ENCODE data around the gene CRADD.
"Not testable (repeated sequence)": the region's sequence is repeated elsewhere in the genome, so short reads cannot be mapped to it uniquely, and the experiment has no call there.

The CRADD gene

DNA sequence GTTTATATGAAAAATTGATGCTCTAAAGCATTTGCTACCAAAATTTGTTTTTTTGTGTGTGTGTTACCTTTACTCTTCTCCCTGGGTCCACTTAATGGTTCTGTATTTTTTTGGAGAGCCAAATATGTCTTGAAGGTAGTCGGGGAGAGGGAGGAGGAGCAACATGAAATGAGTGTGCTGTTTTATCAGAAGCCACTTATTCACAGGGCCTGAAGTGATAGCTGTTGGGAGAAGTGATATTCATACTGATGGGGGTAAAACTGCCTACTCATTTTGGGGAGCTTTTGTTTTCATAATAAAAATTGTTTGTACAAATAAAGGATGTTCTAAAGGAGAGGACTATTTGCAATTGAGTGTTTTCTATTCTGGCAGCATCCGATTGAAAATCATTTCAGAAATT, 29.2 kb downstream of the CRADD start:
- H3K9me3 ChIP-seq (ENCODE audit: control insufficient read depth in 2 of 2, low read length in 2 of 2), result peaks cover 0 to 7% of the 10 kb centered on the region in 2 donors
- no peaks in the 10 kb centered on the region for H3K36me3 ChIP-seq (ENCODE audit: control insufficient read depth in 2 of 2, insufficient read depth in 2 of 2, low read length in 2 of 2)
- H3K9ac ChIP-seq (ENCODE audit: low read length in 2 of 2), result no peak overlapping the region
- H3K27ac ChIP-seq (ENCODE audit: low read length), result no peak overlapping the region
- peaks cover 5% of the 10 kb centered on the region for H3K4me1 ChIP-seq (ENCODE audit: control insufficient read depth, insufficient read depth, low read length)
- no peaks in the 10 kb centered on the region for H3K27me3 ChIP-seq (ENCODE audit: control insufficient read depth in 1 of 2, insufficient read depth in 2 of 2, low read length in 2 of 2)
- H3K4me3 ChIP-seq (ENCODE audit: low read length in 2 of 2), result no peak overlapping the region

DNA sequence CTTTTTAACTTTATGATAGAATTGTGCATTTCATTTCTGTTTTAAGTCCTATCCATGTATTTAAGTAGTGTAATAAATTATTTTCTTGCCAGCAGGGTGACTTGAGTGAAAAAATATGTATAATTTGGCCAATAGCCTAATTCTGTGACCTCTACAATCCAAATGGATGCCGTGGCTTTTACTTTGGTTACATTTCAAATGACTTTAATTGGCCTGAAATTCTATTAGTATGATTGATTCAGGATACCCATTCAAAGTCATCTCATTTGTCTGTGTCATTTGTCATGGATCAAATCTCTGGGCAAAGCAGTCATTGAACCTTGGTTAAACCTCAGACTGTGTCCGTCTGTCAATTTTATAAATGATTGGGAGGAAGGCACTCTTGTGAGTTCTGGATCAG, 29.6 kb downstream of the CRADD start:
- Histone ChIP-seq H3K27ac (ENCODE audit: low read length) (no peak overlapping the region), H3K27me3 (ENCODE audit: control insufficient read depth in 1 of 2, insufficient read depth in 2 of 2, low read length in 2 of 2) (no peaks in the 10 kb centered on the region), H3K9me3 (ENCODE audit: control insufficient read depth in 2 of 2, low read length in 2 of 2) (peaks cover 0 to 7% of the 10 kb centered on the region in 2 donors), H3K9ac (ENCODE audit: low read length in 2 of 2) (no peak overlapping the region), H3K36me3 (ENCODE audit: control insufficient read depth in 2 of 2, insufficient read depth in 2 of 2, low read length in 2 of 2) (no peaks in the 10 kb centered on the region), H3K4me3 (ENCODE audit: low read length in 2 of 2) (no peak overlapping the region), H3K4me1 (ENCODE audit: control insufficient read depth, insufficient read depth, low read length) (peaks cover 5% of the 10 kb centered on the region)

DNA sequence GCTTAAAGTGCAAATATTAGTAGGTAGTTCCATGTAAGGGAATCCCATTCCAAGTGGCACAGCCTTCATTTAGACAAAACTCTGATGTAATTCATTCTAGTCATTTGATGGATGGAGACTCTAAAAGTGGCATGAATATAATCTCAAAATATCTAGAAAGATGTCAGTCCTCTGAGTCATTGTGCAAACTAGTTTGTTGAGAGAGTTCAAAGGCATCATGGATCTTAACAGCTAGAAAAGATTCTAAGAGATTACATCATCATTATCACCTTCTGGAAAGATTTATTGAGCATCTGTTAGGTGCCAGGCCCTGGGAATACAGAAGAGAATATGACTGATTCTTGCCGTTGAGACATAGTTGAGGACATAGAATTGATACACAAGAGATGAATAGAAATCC, 30.7 kb downstream of the CRADD start:
- no peak overlapping the region for H3K27ac ChIP-seq (ENCODE audit: low read length)
- peaks cover 0 to 7% of the 10 kb centered on the region in 2 donors for H3K9me3 ChIP-seq (ENCODE audit: control insufficient read depth in 2 of 2, low read length in 2 of 2)
- no peaks in the 10 kb centered on the region for H3K36me3 ChIP-seq (ENCODE audit: control insufficient read depth in 2 of 2, insufficient read depth in 2 of 2, low read length in 2 of 2)
- H3K9ac ChIP-seq (ENCODE audit: low read length in 2 of 2), result no peak overlapping the region
- H3K4me1 ChIP-seq (ENCODE audit: control insufficient read depth, insufficient read depth, low read length), result peaks cover 1% of the 10 kb centered on the region
- no peaks in the 10 kb centered on the region for H3K27me3 ChIP-seq (ENCODE audit: control insufficient read depth in 1 of 2, insufficient read depth in 2 of 2, low read length in 2 of 2)
- no peak overlapping the region for H3K4me3 ChIP-seq (ENCODE audit: low read length in 2 of 2)

DNA sequence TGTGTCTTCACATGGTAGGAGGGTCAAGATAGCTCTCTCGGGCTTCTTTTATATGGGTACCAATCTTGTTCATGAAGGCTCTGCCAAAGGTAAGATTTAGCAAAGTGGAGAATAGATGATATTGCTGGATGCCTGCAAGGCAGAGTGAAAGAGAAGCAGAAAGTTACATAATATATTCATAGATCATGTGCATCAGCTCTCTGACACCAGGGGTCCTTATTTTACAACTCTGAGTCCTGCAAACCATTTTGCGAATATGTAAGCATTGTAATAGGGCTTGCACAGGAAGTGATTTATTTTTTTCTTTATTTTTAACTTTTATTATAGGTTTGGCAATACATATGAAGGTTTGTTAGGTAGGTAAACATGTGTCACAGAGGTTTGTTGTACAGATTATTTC, 31.8 kb downstream of the CRADD start:
- no peaks in the 10 kb centered on the region for H3K36me3 ChIP-seq (ENCODE audit: control insufficient read depth in 2 of 2, insufficient read depth in 2 of 2, low read length in 2 of 2)
- no peak overlapping the region for H3K27ac ChIP-seq (ENCODE audit: low read length)
- H3K4me3 ChIP-seq (ENCODE audit: low read length in 2 of 2), result no peak overlapping the region
- no peaks in the 10 kb centered on the region for H3K27me3 ChIP-seq (ENCODE audit: control insufficient read depth in 1 of 2, insufficient read depth in 2 of 2, low read length in 2 of 2)
- H3K9ac ChIP-seq (ENCODE audit: low read length in 2 of 2), result no peak overlapping the region
- H3K9me3 ChIP-seq (ENCODE audit: control insufficient read depth in 2 of 2, low read length in 2 of 2), result peaks cover 0 to 7% of the 10 kb centered on the region in 2 donors
- no peaks in the 10 kb centered on the region for H3K4me1 ChIP-seq (ENCODE audit: control insufficient read depth, insufficient read depth, low read length)

DNA sequence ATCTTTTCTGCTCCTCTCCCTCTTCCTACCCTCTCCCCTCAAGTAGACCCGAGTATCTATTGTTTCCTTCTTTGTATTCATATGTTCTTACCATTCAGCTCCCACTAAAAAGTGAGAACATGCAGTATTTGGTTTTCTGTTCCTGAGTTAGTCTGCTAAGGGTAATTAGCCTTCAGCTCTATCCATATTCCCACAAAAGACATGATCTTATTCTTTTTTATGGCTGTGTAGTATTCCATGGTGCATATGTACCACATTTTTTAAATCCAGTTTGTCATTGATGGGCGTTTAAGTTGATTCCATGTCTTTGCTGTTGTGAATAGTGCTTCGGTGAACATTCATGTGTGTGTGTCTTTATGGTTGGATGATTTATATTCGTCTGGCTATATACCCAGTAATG, 32.2 kb downstream of the CRADD start:
- Histone ChIP-seq H3K36me3 (ENCODE audit: control insufficient read depth in 2 of 2, insufficient read depth in 2 of 2, low read length in 2 of 2) (no peaks in the 10 kb centered on the region), H3K27me3 (ENCODE audit: control insufficient read depth in 1 of 2, insufficient read depth in 2 of 2, low read length in 2 of 2) (no peaks in the 10 kb centered on the region), H3K9ac (ENCODE audit: low read length in 2 of 2) (no peak overlapping the region), H3K27ac (ENCODE audit: low read length) (no peak overlapping the region), H3K4me3 (ENCODE audit: low read length in 2 of 2) (no peak overlapping the region), H3K9me3 (ENCODE audit: control insufficient read depth in 2 of 2, low read length in 2 of 2) (peaks cover 0 to 7% of the 10 kb centered on the region in 2 donors), H3K4me1 (ENCODE audit: control insufficient read depth, insufficient read depth, low read length) (no peaks in the 10 kb centered on the region)

DNA sequence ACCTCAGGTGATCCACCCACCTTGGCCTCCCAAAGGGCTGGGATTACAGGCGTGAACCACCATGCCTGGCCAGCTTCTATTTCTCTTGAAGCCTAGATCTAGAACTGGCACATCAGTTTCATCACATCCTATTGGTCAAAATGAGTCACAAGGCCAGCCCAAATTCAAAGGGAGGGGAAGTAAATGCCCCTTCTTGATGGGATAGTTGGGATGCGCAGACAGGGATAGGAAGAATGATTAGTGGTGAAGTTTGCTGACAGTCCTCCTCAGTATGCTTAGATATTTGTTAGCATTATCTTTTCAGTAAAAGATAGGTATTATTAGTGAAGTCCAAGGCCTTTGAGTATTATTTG, 33.4 kb downstream of the CRADD start:
- H3K9me3 ChIP-seq (ENCODE audit: control insufficient read depth in 2 of 2, low read length in 2 of 2), result peaks cover 0 to 7% of the 10 kb centered on the region in 2 donors
- H3K4me1 ChIP-seq (ENCODE audit: control insufficient read depth, insufficient read depth, low read length), result no peaks in the 10 kb centered on the region
- H3K9ac ChIP-seq (ENCODE audit: low read length in 2 of 2), result no peak overlapping the region
- no peak overlapping the region for H3K27ac ChIP-seq (ENCODE audit: low read length)
- no peaks in the 10 kb centered on the region for H3K27me3 ChIP-seq (ENCODE audit: control insufficient read depth in 1 of 2, insufficient read depth in 2 of 2, low read length in 2 of 2)
- H3K36me3 ChIP-seq (ENCODE audit: control insufficient read depth in 2 of 2, insufficient read depth in 2 of 2, low read length in 2 of 2), result no peaks in the 10 kb centered on the region
- no peak overlapping the region for H3K4me3 ChIP-seq (ENCODE audit: low read length in 2 of 2)

DNA sequence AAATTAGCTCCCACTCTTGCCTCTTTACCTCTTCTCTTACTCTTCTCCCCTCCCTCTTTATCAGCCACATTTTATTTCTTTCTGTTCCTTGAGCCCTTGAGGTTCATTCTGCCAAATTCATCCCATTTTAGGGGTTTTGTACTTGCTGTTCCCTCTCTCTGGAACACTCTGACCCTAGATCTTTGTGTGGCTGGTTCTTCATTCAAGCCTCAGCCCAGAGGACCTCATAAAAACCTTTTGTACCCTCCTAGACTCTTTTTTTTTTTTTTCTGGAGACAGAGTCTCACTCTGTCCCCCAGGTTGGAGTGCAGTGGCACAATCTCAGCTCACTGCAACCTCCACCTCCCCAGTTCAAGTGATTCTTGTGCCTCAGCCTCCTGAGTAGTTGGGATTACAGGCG, 34.3 kb downstream of the CRADD start:
- H3K27ac ChIP-seq (ENCODE audit: low read length); H3K9me3 ChIP-seq (ENCODE audit: control insufficient read depth in 2 of 2, low read length in 2 of 2); H3K36me3 ChIP-seq (ENCODE audit: control insufficient read depth in 2 of 2, insufficient read depth in 2 of 2, low read length in 2 of 2); H3K4me1 ChIP-seq (ENCODE audit: control insufficient read depth, insufficient read depth, low read length); H3K9ac ChIP-seq (ENCODE audit: low read length in 2 of 2); H3K27me3 ChIP-seq (ENCODE audit: control insufficient read depth in 1 of 2, insufficient read depth in 2 of 2, low read length in 2 of 2); H3K4me3 ChIP-seq (ENCODE audit: low read length in 2 of 2): not testable (repeated sequence)

DNA sequence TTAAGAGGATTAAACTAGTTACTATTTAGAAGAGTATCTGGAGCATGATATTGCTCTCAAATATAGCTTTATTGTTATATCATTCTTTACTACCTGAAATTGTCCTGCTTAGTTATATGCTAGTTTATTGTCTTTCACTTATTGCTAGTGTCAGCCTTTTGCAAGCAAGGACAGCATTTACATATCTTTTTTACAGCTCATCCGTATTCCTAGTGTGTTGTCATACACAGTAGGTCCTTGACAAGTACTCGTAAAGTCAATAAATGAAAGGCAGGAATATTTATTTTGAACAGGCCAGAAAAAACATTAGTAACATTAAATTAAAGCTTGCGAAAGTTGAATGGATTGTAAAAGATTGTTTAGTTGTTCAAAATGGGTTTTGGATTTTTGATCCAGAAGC, 35.0 kb downstream of the CRADD start:
- Histone ChIP-seq H3K4me1 (ENCODE audit: control insufficient read depth, insufficient read depth, low read length) (no peaks in the 10 kb centered on the region), H3K4me3 (ENCODE audit: low read length in 2 of 2) (no peak overlapping the region), H3K27me3 (ENCODE audit: control insufficient read depth in 1 of 2, insufficient read depth in 2 of 2, low read length in 2 of 2) (no peaks in the 10 kb centered on the region), H3K9me3 (ENCODE audit: control insufficient read depth in 2 of 2, low read length in 2 of 2) (peaks cover 0 to 7% of the 10 kb centered on the region in 2 donors), H3K36me3 (ENCODE audit: control insufficient read depth in 2 of 2, insufficient read depth in 2 of 2, low read length in 2 of 2) (no peaks in the 10 kb centered on the region), H3K27ac (ENCODE audit: low read length) (no peak overlapping the region), H3K9ac (ENCODE audit: low read length in 2 of 2) (no peak overlapping the region)

DNA sequence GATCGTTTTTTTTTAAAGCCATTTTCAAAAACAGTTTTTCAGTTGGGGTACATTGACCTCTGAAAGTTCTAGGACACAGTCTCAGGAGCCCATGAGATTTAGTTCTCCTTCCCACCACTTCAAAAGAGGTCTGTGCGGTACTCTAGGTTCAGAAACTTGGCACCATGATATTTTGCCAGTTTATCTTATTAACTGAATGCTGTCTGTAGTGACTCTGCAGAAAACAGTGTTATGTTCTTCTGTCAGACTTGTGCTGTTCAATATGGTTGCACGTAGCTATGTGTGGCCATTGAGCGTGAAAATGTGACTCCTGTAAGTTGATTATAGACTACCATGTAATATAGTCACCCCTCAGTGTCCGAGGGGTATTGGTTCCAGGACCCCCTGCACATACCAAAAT, 35.9 kb downstream of the CRADD start:
- no peak overlapping the region for H3K27ac ChIP-seq (ENCODE audit: low read length)
- no peaks in the 10 kb centered on the region for H3K4me1 ChIP-seq (ENCODE audit: control insufficient read depth, insufficient read depth, low read length)
- peaks cover 0 to 7% of the 10 kb centered on the region in 2 donors for H3K9me3 ChIP-seq (ENCODE audit: control insufficient read depth in 2 of 2, low read length in 2 of 2)
- no peaks in the 10 kb centered on the region for H3K36me3 ChIP-seq (ENCODE audit: control insufficient read depth in 2 of 2, insufficient read depth in 2 of 2, low read length in 2 of 2)
- no peak overlapping the region for H3K9ac ChIP-seq (ENCODE audit: low read length in 2 of 2)
- H3K4me3 ChIP-seq (ENCODE audit: low read length in 2 of 2), result no peak overlapping the region
- H3K27me3 ChIP-seq (ENCODE audit: control insufficient read depth in 1 of 2, insufficient read depth in 2 of 2, low read length in 2 of 2), result no peaks in the 10 kb centered on the region

DNA sequence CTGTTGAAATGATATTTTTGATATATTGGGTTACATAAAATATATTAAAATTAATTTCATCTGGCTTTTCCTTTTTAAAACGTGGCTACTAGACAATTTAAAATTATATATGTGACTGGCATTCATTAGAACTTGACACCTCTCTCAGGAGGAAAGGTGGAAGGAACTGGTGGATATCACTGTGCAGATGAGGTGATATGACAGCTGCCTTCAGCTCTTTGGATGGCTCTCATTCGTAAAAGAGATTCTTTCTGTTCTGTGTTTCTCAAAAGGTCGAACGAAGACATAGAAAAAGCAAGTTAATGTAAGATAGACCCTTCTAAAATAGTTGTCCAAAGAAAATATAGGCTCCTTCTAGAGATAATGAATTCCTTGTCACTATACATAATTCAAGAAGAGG, 36.6 kb downstream of the CRADD start:
- Histone ChIP-seq H3K4me1 (ENCODE audit: control insufficient read depth, insufficient read depth, low read length) (no peaks in the 10 kb centered on the region), H3K9me3 (ENCODE audit: control insufficient read depth in 2 of 2, low read length in 2 of 2) (peaks cover 0 to 7% of the 10 kb centered on the region in 2 donors), H3K27me3 (ENCODE audit: control insufficient read depth in 1 of 2, insufficient read depth in 2 of 2, low read length in 2 of 2) (no peaks in the 10 kb centered on the region), H3K4me3 (ENCODE audit: low read length in 2 of 2) (no peak overlapping the region), H3K9ac (ENCODE audit: low read length in 2 of 2) (no peak overlapping the region), H3K36me3 (ENCODE audit: control insufficient read depth in 2 of 2, insufficient read depth in 2 of 2, low read length in 2 of 2) (no peaks in the 10 kb centered on the region), H3K27ac (ENCODE audit: low read length) (no peak overlapping the region)

DNA sequence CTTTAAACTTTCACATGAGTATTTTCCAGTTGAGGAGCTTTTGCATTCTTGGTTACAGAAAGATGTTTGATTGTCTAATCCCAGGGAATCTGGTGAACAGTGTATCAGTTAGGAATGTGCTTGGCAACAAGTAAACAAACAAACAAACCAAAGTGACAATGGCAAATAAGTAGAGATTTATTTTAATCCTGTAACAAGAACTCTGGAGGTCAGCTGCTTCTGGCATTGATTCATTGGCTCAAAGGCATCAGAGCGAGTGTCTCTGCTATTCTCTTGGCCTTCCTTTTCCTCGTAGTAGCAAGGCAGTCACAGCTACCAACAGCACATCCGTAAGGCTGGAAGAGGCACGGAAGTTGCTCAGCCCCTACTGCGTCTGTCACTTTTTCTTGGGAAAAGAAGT, 37.2 kb downstream of the CRADD start:
- Histone ChIP-seq H3K27me3 (ENCODE audit: control insufficient read depth in 1 of 2, insufficient read depth in 2 of 2, low read length in 2 of 2) (no peaks in the 10 kb centered on the region), H3K9me3 (ENCODE audit: control insufficient read depth in 2 of 2, low read length in 2 of 2) (peaks cover 0 to 7% of the 10 kb centered on the region in 2 donors), H3K9ac (ENCODE audit: low read length in 2 of 2) (no peak overlapping the region), H3K27ac (ENCODE audit: low read length) (no peak overlapping the region), H3K36me3 (ENCODE audit: control insufficient read depth in 2 of 2, insufficient read depth in 2 of 2, low read length in 2 of 2) (no peaks in the 10 kb centered on the region), H3K4me1 (ENCODE audit: control insufficient read depth, insufficient read depth, low read length) (no peaks in the 10 kb centered on the region), H3K4me3 (ENCODE audit: low read length in 2 of 2) (no peak overlapping the region)

DNA sequence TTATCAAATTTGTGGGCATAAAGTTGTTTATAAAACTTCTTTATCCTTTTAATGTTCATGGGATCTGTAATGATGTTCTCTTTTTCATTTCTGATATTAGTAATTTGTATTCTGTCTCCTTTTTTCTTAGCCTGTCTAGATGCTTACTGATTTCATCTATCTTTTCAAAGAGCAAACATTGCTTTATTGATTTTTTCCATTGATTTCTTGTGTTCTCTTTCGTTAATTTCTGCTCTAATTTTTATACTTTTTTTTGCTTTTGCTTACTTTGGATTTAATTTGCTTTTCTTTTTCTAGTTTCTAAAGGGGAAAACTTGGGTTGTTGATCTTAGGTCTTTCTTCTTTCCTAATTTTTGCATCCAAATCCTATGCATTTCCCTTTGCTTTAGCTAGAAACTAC, 42.5 kb downstream of the CRADD start:
- H3K4me3 ChIP-seq (ENCODE audit: low read length in 2 of 2), result no peak overlapping the region
- no peaks in the 10 kb centered on the region for H3K36me3 ChIP-seq (ENCODE audit: control insufficient read depth in 2 of 2, insufficient read depth in 2 of 2, low read length in 2 of 2)
- H3K9ac ChIP-seq (ENCODE audit: low read length in 2 of 2), result no peak overlapping the region
- H3K4me1 ChIP-seq (ENCODE audit: control insufficient read depth, insufficient read depth, low read length), result no peaks in the 10 kb centered on the region
- no peaks in the 10 kb centered on the region for H3K27me3 ChIP-seq (ENCODE audit: control insufficient read depth in 1 of 2, insufficient read depth in 2 of 2, low read length in 2 of 2)
- no peaks in the 10 kb centered on the region for H3K9me3 ChIP-seq (ENCODE audit: control insufficient read depth in 2 of 2, low read length in 2 of 2)
- no peak overlapping the region for H3K27ac ChIP-seq (ENCODE audit: low read length)
